A549 (cell line): Measurements from ENCODE around the gene SLC39A5.

Source experiments
- BHLHE40 ChIP-seq: IDR thresholded peaks from 2 replicates; pipeline ENCODE4 v1.6.1; 2012; ENCODE audit warnings: low read depth, low read length, inconsistent platforms
- CHD4 ChIP-seq: fragments of 200-600 bp; sonication (generic); IDR thresholded peaks from 2 replicates; pipeline ENCODE4 v1.6.1; 2016; ENCODE audit warnings: antibody characterized with exemption, mild to moderate bottlenecking, borderline replicate concordance
- CTCF ChIP-seq: fragments of >200 bp; sonication (Bioruptor Twin); formaldehyde crosslinking; IDR thresholded peaks from 3 replicates; pipeline ENCODE4 v1.5.1; 2016
- ESRRA ChIP-seq: fragments of 150-350 bp; IDR thresholded peaks from 2 replicates; pipeline ENCODE4 v1.6.1; 2014; ENCODE audit warnings: mild to moderate bottlenecking, low read length, borderline replicate concordance
- KDM1A ChIP-seq: fragments of 200-600 bp; sonication (generic); IDR thresholded peaks from 2 replicates; pipeline ENCODE4 v1.6.1; 2016; ENCODE audit warnings: low read depth, mild to moderate bottlenecking
- POLR2A ChIP-seq: IDR thresholded peaks from 2 replicates; pipeline ENCODE4 v1.6.1; 2012; ENCODE audit warnings: mild to moderate bottlenecking, low read length
- RAD21 ChIP-seq, 2 experiments: fragments of >200 bp in 1 of 2; sonication (Bioruptor Twin) in 1 of 2; formaldehyde crosslinking in 1 of 2; IDR thresholded peaks in 1 of 2; conservative IDR thresholded peaks in 1 of 2; 2 replicates in 1 of 2; 3 replicates in 1 of 2; pipeline ENCODE4 v1.6.1; 2012 to 2018; ENCODE audit warnings: inconsistent platforms in 1 of 2
- TF ChIP-seq, protein P1 (sequence below): IDR thresholded peaks from 2 replicates; pipeline ENCODE4 v1.6.1; 2012

DNA sequence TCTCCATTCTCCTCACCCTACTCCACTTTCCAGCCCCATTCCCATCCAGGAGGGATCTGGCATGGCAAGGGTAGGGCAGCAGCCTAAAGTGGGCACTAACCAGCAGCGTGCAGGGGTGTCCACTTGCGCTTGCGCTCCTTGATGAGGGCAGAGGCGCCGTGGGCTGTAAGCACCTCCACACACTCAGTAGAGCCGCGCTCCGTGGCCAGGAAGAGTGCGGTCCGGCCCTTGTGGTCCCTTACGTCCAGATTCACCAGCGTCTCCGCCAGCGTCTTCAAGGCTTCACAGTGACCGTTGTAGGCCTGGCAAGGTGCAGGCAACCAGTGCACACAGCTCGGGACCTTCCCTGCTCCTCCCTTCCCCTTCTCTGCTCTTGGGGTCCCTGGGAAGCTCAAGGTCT lies 18.1 kb downstream of the SLC39A5 start:
- TF ChIP-seq CTCF (no peak), BHLHE40 (no peak), KDM1A (no peak), ESRRA (no peak), RAD21 (conservative IDR thresholded peaks at IDR 0.05 in 1 of 2, IDR thresholded peaks at IDR 0.05 in 1 of 2) (no peak), POLR2A (no peak), CHD4 (no peak)
- TF ChIP-seq, protein P1, sequence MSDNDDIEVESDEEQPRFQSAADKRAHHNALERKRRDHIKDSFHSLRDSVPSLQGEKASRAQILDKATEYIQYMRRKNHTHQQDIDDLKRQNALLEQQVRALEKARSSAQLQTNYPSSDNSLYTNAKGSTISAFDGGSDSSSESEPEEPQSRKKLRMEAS: no peak
